ENCODE results near the gene CSF1.

DNA sequence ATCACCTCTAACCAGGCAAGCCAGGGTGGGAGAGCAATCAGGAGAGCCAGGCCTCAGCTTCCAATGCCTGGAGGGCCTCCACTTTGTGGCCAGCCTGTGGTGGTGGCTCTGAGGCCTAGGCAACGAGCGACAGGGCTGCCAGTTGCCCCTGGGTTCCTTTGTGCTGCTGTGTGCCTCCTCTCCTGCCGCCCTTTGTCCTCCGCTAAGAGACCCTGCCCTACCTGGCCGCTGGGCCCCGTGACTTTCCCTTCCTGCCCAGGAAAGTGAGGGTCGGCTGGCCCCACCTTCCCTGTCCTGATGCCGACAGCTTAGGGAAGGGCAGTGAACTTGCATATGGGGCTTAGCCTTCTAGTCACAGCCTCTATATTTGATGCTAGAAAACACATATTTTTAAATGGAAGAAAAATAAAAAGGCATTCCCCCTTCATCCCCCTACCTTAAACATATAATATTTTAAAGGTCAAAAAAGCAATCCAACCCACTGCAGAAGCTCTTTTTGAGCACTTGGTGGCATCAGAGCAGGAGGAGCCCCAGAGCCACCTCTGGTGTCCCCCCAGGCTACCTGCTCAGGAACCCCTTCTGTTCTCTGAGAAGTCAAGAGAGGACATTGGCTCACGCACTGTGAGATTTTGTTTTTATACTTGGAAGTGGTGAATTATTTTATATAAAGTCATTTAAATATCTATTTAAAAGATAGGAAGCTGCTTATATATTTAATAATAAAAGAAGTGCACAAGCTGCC is 19.8 kb downstream of the CSF1 start:
- TF ChIP-seq, protein P1, sequence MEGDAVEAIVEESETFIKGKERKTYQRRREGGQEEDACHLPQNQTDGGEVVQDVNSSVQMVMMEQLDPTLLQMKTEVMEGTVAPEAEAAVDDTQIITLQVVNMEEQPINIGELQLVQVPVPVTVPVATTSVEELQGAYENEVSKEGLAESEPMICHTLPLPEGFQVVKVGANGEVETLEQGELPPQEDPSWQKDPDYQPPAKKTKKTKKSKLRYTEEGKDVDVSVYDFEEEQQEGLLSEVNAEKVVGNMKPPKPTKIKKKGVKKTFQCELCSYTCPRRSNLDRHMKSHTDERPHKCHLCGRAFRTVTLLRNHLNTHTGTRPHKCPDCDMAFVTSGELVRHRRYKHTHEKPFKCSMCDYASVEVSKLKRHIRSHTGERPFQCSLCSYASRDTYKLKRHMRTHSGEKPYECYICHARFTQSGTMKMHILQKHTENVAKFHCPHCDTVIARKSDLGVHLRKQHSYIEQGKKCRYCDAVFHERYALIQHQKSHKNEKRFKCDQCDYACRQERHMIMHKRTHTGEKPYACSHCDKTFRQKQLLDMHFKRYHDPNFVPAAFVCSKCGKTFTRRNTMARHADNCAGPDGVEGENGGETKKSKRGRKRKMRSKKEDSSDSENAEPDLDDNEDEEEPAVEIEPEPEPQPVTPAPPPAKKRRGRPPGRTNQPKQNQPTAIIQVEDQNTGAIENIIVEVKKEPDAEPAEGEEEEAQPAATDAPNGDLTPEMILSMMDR (conservative IDR thresholded peaks at IDR 0.05 in 1 of 2, IDR thresholded peaks at IDR 0.05 in 1 of 2; ENCODE audit: extremely low read depth in 1 of 2, insufficient read depth in 1 of 2, low read depth in 1 of 2, low read length in 2 of 2), result no peak
- TF ChIP-seq EZH2 (IDR thresholded peaks at IDR 0.05; ENCODE audit: borderline replicate concordance, low read length), result no peak
